Muscle layer of duodenum (tissue), 2 donors: ENCODE results near the gene KBTBD13.

ENCODE experiments used
- H3K27ac ChIP-seq: one replicate; pipeline ENCODE4 v1.7.0; 2013; ENCODE audit warnings: mild to moderate bottlenecking, low read length
- H3K27me3 ChIP-seq: one replicate; pipeline ENCODE4 v1.7.0; 2013; ENCODE audit warnings: low read depth, mild to moderate bottlenecking, control low read depth, low read length
- H3K36me3 ChIP-seq, 2 donors: one replicate each; pipeline ENCODE4 v1.7.0; 2013; ENCODE audit warnings: low read length in 2 of 2, control low read depth in 1 of 2, mild to moderate bottlenecking in 1 of 2; ENCODE audit not compliant: insufficient read depth in 2 of 2, control insufficient read depth in 1 of 2
- H3K4me1 ChIP-seq, 2 donors: one replicate each; pipeline ENCODE4 v1.7.0; 2013; ENCODE audit warnings: low read length in 2 of 2, mild to moderate bottlenecking in 2 of 2, control low read depth in 1 of 2, moderate library complexity in 1 of 2; ENCODE audit not compliant: insufficient read depth in 2 of 2, control insufficient read depth in 1 of 2
- H3K4me3 ChIP-seq, 2 donors: one replicate each; pipeline ENCODE4 v1.7.0; 2013; ENCODE audit warnings: low read length in 2 of 2, low read depth in 1 of 2, mild to moderate bottlenecking in 1 of 2
- H3K9me3 ChIP-seq, 2 donors: one replicate each; pipeline ENCODE4 v1.7.0; 2013; ENCODE audit warnings: low read length in 2 of 2, control low read depth in 1 of 2, mild to moderate bottlenecking in 1 of 2; ENCODE audit not compliant: control insufficient read depth in 1 of 2
- donor health status: healthy.

The KBTBD13 gene

GRCh38 chr15:65052956-65053355 lies 23.6 kb upstream of the KBTBD13 start:
- Histone ChIP-seq H3K36me3 (peaks cover 0 to 6% of the 10 kb centered on the region in 2 donors), H3K27ac (no peak overlapping the region), H3K9me3 (no peaks in the 10 kb centered on the region), H3K4me1 (peaks cover 4 to 24% of the 10 kb centered on the region in 2 donors), H3K27me3 (no peaks in the 10 kb centered on the region), H3K4me3 (no peak overlapping the region)

- Histone ChIP-seq H3K4me1 (peaks cover 4 to 15% of the 10 kb centered on the region in 2 donors), H3K27ac (no peak overlapping the region), H3K4me3 (no peak overlapping the region), H3K36me3 (peaks cover 0 to 6% of the 10 kb centered on the region in 2 donors), H3K27me3 (no peaks in the 10 kb centered on the region), H3K9me3 (no peaks in the 10 kb centered on the region)
These were observed 22.0 kb upstream of the KBTBD13 start for GRCh38 chr15:65054333-65055200.

- no peak overlapping the region for H3K27ac ChIP-seq
- no peaks in the 10 kb centered on the region for H3K27me3 ChIP-seq
- no peak overlapping the region for H3K4me3 ChIP-seq
- H3K4me1 ChIP-seq, result peaks cover 4 to 8% of the 10 kb centered on the region in 2 donors
- peaks cover 0 to 6% of the 10 kb centered on the region in 2 donors for H3K36me3 ChIP-seq
- no peaks in the 10 kb centered on the region for H3K9me3 ChIP-seq
These were observed 21.2 kb upstream of the KBTBD13 start for GRCh38 chr15:65055201-65055870.

GRCh38 chr15:65056106-65056505 lies 20.4 kb upstream of the KBTBD13 start:
- Histone ChIP-seq H3K4me3 (no peak overlapping the region), H3K36me3 (peaks cover 0 to 6% of the 10 kb centered on the region in 2 donors), H3K9me3 (no peaks in the 10 kb centered on the region), H3K4me1 (peaks cover 4 to 13% of the 10 kb centered on the region in 2 donors), H3K27ac (no peak overlapping the region), H3K27me3 (no peaks in the 10 kb centered on the region)

GRCh38 chr15:65056868-65057548 lies 19.5 kb upstream of the KBTBD13 start:
- peaks cover 0 to 6% of the 10 kb centered on the region in 2 donors for H3K36me3 ChIP-seq
- no peak overlapping the region for H3K4me3 ChIP-seq
- no peaks in the 10 kb centered on the region for H3K27me3 ChIP-seq
- peaks cover 4 to 14% of the 10 kb centered on the region in 2 donors for H3K4me1 ChIP-seq
- H3K9me3 ChIP-seq, result no peaks in the 10 kb centered on the region
- no peak overlapping the region for H3K27ac ChIP-seq

- peaks cover 0 to 6% of the 10 kb centered on the region in 2 donors for H3K36me3 ChIP-seq
- H3K27me3 ChIP-seq, result no peaks in the 10 kb centered on the region
- H3K27ac ChIP-seq, result no peak overlapping the region
- no peaks in the 10 kb centered on the region for H3K9me3 ChIP-seq
- no peak overlapping the region for H3K4me3 ChIP-seq
- peaks cover 4 to 17% of the 10 kb centered on the region in 2 donors for H3K4me1 ChIP-seq
These were observed 19.0 kb upstream of the KBTBD13 start for GRCh38 chr15:65057549-65057940.

GRCh38 chr15:65058394-65059368 lies 17.9 kb upstream of the KBTBD13 start:
- no peak overlapping the region for H3K27ac ChIP-seq
- peaks cover 0 to 1% of the 10 kb centered on the region in 2 donors for H3K36me3 ChIP-seq
- no peaks in the 10 kb centered on the region for H3K27me3 ChIP-seq
- H3K4me1 ChIP-seq, result peaks cover 4 to 22% of the 10 kb centered on the region in 2 donors
- H3K4me3 ChIP-seq, result no peak overlapping the region
- H3K9me3 ChIP-seq, result no peaks in the 10 kb centered on the region

- Histone ChIP-seq H3K9me3 (no peaks in the 10 kb centered on the region), H3K4me1 (peaks cover 4 to 21% of the 10 kb centered on the region in 2 donors), H3K4me3 (no peak overlapping the region), H3K27me3 (no peaks in the 10 kb centered on the region), H3K27ac (peak overlapping the region; percentile 19), H3K36me3 (no peaks in the 10 kb centered on the region)
These were observed 17.2 kb upstream of the KBTBD13 start for GRCh38 chr15:65059369-65059750.

- H3K27ac ChIP-seq, result no peak overlapping the region
- no peaks in the 10 kb centered on the region for H3K9me3 ChIP-seq
- no peak overlapping the region for H3K4me3 ChIP-seq
These were observed 16.5 kb upstream of the KBTBD13 start for GRCh38 chr15:65059931-65060596.

More at GRCh38 chr15:65059931-65060596, 16.5 kb upstream of the KBTBD13 start:
- H3K36me3 ChIP-seq, result no peaks in the 10 kb centered on the region
- H3K4me1 ChIP-seq, result peaks cover 0 to 14% of the 10 kb centered on the region in 2 donors
- no peaks in the 10 kb centered on the region for H3K27me3 ChIP-seq
